PC-9 (cell line): ENCODE data around the gene VWA7. TPM values are rescaled to one million over a fixed set of nuclear protein-coding genes. Genes with fewer than 3 reads are reported as not detected.

ENCODE experiments used
- BruUV-seq: library from RNA; stranded (reverse); fragments of 400-500 nt; replicated peaks from 2 replicates; lab custom pipeline; 2021; lab: Mats Ljungman, UMichigan
- CTCF ChIA-PET: fragments of 300-600 bp; sonication (Branson Sonifier 250); formaldehyde crosslinking; loops from one replicate; lab custom pipeline; 2022; ENCODE audit warnings: antibody characterized with exemption; lab: Charles Lee
- POLR2A ChIA-PET: fragments of 300-600 bp; sonication (Branson Sonifier 250); formaldehyde crosslinking; loops from one replicate; lab custom pipeline; 2022; ENCODE audit warnings: antibody characterized with exemption; ENCODE audit not compliant: unreplicated experiment; lab: Charles Lee
- DNase-seq, 2 experiments: peaks; one replicate each; pipeline versions ENCODE4 v3.0.0 to v3.0.0-alpha.2; 2015 to 2022; ENCODE audit warnings: mixed read lengths in 1 of 2
- H2AFZ ChIP-seq: fragments of 200-600 bp; sonication (generic); 2 replicates; pipeline ENCODE4 v1.8.1; 2017; ENCODE audit warnings: antibody characterized with exemption
- H3F3A ChIP-seq: fragments of 200-600 bp; sonication (generic); 2 replicates; pipeline ENCODE4 v1.8.1; 2017; ENCODE audit warnings: antibody characterized with exemption, mild to moderate bottlenecking, low read depth; ENCODE audit not compliant: insufficient read depth
- H3K27ac ChIP-seq: fragments of 200-600 bp; sonication (generic); 2 replicates; pipeline ENCODE4 v1.6.1; 2016; ENCODE audit warnings: mixed run types
- H3K27me3 ChIP-seq: fragments of 200-600 bp; sonication (generic); 2 replicates; pipeline ENCODE4 v1.6.1; 2016; ENCODE audit warnings: low read depth, mixed run types; ENCODE audit not compliant: insufficient read depth
- H3K36me3 ChIP-seq: fragments of 200-600 bp; sonication (generic); 2 replicates; pipeline ENCODE4 v1.6.1; 2016; ENCODE audit warnings: low read depth, mixed run types
- H3K4me1 ChIP-seq: fragments of 200-600 bp; sonication (generic); replicated peaks from 2 replicates; pipeline ENCODE4 v1.6.1; 2016; ENCODE audit warnings: mixed run types; ENCODE audit not compliant: insufficient read depth
- H3K4me2 ChIP-seq: fragments of 200-600 bp; sonication (generic); 2 replicates; pipeline ENCODE4 v1.6.1; 2017; ENCODE audit warnings: mixed run types
- H3K4me3 ChIP-seq: fragments of 200-600 bp; sonication (generic); 2 replicates; pipeline ENCODE4 v1.6.1; 2016; ENCODE audit warnings: mixed run types
- H3K79me2 ChIP-seq: fragments of 200-600 bp; sonication (generic); 2 replicates; pipeline ENCODE4 v1.6.1; 2017; ENCODE audit warnings: low read depth, mixed run types
- H3K9me2 ChIP-seq: fragments of 200-600 bp; sonication (generic); 2 replicates; pipeline ENCODE4 v1.8.1; 2017; ENCODE audit warnings: mild to moderate bottlenecking; ENCODE audit not compliant: insufficient read depth
- H3K9me3 ChIP-seq: fragments of 200-600 bp; sonication (generic); 2 replicates; pipeline ENCODE4 v1.8.1; 2016; ENCODE audit warnings: low read depth; ENCODE audit not compliant: insufficient read depth
- H4K20me1 ChIP-seq: fragments of 200-600 bp; sonication (generic); 2 replicates; pipeline ENCODE4 v1.8.1; 2017; ENCODE audit not compliant: insufficient read depth
- EZH2 ChIP-seq: fragments of 200-600 bp; sonication (generic); IDR thresholded peaks from 2 replicates; pipeline ENCODE4 v1.8.0; 2017; ENCODE audit warnings: antibody characterized with exemption, low read depth
- intact Hi-C: fragments of 100-400 bp; cut with micrococcal nuclease; formaldehyde crosslinking; loops from one replicate; pipeline ENCODE4 v1.10.0; 2022; ENCODE audit not compliant: unreplicated experiment
- total RNA-seq: library from RNA; stranded (reverse); gene quantifications from 2 replicates; pipeline ENCODE4 v1.2.3, GENCODE V29; 2021
- TF ChIP-seq, protein P1 (sequence below): fragments of 200-600 bp; sonication (generic); conservative IDR thresholded peaks from 2 replicates; pipeline ENCODE4 v1.6.1; 2017; ENCODE audit warnings: mixed run types, antibody characterized with exemption, mild to moderate bottlenecking, moderate library complexity

VWA7 gene
- total RNA-seq, 1 experiment from 2014 or later = 6.0 TPM

DNA sequence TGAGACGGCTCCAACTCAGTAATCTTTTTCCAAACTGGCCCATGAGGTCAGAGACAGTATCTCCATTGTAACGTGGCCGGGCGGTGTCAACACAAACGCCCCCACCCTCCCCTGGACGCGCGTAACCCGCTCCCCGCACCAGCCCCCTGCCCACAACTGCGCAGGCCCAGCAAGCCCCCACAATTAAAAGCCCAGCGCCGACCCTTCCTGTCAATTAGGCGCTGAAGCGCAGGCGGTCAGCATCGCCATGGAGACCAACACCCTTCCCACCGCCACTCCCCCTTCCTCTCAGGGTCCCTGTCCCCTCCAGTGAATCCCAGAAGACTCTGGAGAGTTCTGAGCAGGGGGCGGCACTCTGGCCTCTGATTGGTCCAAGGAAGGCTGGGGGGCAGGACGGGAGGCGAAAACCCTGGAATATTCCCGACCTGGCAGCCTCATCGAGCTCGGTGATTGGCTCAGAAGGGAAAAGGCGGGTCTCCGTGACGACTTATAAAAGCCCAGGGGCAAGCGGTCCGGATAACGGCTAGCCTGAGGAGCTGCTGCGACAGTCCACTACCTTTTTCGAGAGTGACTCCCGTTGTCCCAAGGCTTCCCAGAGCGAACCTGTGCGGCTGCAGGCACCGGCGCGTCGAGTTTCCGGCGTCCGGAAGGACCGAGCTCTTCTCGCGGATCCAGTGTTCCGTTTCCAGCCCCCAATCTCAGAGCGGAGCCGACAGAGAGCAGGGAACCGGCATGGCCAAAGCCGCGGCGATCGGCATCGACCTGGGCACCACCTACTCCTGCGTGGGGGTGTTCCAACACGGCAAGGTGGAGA is 38.1 kb upstream of the VWA7 start, which contains the start of the genes HSPA1A and HSPA1L:
Gene HSPA1A (plus strand): TSS at position 519 of the 814 bp plus-strand sequence. CDS start 214 bp downstream, at position 733.
Gene HSPA1L (minus strand): TSS at position 259 of the 814 bp plus-strand sequence. CDS start 3,311 bp downstream, outside the sequence.
- Histone ChIP-seq H3K79me2 (peaks cover 49% of the 10 kb centered on the region), H3K27me3 (no peaks in the 10 kb centered on the region), H3K27ac (peak within 1 kb of the TSS; percentile 92), H3K4me2 (peak within 1 kb of the TSS; percentile 100), H2AFZ (peak within 1 kb of the TSS; percentile 97), H3K4me1 (peaks cover 22% of the 10 kb centered on the region), H3K36me3 (no peaks in the 10 kb centered on the region), H3F3A (peaks cover 47% of the 10 kb centered on the region), H3K4me3 (peak within 1 kb of the TSS; percentile 84), H3K9me2 (no peaks in the 10 kb centered on the region), H4K20me1 (peaks cover 19% of the 10 kb centered on the region), H3K9me3 (no peaks in the 10 kb centered on the region)
- intact Hi-C loops = loop anchor here (2.0 kb wide), 3 partner anchors 16 to 38 kb away; partner anchors contain the start of gene VWA7
- peak; percentile 94 to 97 for DNase-seq
- CTCF ChIA-PET = interaction anchor here (0.5 to 1.4 kb wide), 2 partner anchors 19 to 64 kb away, joined by 3 to 4 read pairs; partner anchors contain the start of genes SLC44A4 and VARS1
- BruUV-seq = TSS peak; percentile 94
- TF ChIP-seq, protein P1, sequence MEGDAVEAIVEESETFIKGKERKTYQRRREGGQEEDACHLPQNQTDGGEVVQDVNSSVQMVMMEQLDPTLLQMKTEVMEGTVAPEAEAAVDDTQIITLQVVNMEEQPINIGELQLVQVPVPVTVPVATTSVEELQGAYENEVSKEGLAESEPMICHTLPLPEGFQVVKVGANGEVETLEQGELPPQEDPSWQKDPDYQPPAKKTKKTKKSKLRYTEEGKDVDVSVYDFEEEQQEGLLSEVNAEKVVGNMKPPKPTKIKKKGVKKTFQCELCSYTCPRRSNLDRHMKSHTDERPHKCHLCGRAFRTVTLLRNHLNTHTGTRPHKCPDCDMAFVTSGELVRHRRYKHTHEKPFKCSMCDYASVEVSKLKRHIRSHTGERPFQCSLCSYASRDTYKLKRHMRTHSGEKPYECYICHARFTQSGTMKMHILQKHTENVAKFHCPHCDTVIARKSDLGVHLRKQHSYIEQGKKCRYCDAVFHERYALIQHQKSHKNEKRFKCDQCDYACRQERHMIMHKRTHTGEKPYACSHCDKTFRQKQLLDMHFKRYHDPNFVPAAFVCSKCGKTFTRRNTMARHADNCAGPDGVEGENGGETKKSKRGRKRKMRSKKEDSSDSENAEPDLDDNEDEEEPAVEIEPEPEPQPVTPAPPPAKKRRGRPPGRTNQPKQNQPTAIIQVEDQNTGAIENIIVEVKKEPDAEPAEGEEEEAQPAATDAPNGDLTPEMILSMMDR = no peak
- no peak for TF ChIP-seq EZH2
- POLR2A ChIA-PET = interaction anchor here (0.6 to 1.9 kb wide), 12 partner anchors 8 to 1157 kb away, joined by 3 to 42 read pairs (median 5); partner anchors contain the start of genes HSPA1B, LSM2, NEU1 and VARS1

DNA sequence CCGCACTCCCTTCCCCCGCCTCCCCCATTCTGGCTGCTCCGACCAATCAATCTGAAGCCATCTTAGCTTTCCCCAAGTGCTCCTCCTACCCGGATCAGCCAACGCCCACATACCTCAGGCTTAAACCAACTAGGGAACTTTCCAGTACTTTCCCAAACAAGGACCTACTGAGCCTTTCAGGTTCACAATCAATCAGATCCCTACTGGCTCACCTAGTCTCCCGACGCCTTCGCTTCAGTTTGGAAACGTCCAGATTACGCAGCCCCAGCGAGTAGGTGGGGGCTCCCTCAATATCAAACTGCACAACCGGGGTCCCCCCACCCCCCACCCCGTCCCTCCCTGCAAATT is 37.5 kb upstream of the VWA7 start:
- peak overlapping the region; percentile 92 for H3K27ac ChIP-seq
- no TSS peak for BruUV-seq
- H3K4me2 ChIP-seq = peak overlapping the region; percentile 97
- H3K27me3 ChIP-seq = no peaks in the 10 kb centered on the region
- no peaks in the 10 kb centered on the region for H3K36me3 ChIP-seq
- H3K4me3 ChIP-seq = peak overlapping the region; percentile 84
- ChIA-PET CTCF (interaction anchor here (0.5 to 1.4 kb wide), 2 partner anchors 19 to 64 kb away, joined by 3 to 4 read pairs; partner anchors contain the start of genes SLC44A4 and VARS1), POLR2A (interaction anchor here (0.5 to 1.9 kb wide), 19 partner anchors 8 to 1157 kb away, joined by 3 to 42 read pairs (median 4); partner anchors contain the start of genes HSPA1B, LSM2, NEU1 and VARS1)
- TF ChIP-seq EZH2 = no peak
- TF ChIP-seq, protein P1 = no peak
- H3K79me2 ChIP-seq = peaks cover 44% of the 10 kb centered on the region
- intact Hi-C loops = loop anchor here (2.0 kb wide), 3 partner anchors 16 to 38 kb away; partner anchors contain the start of gene VWA7
- H3K9me2 ChIP-seq = no peaks in the 10 kb centered on the region
- peaks cover 19% of the 10 kb centered on the region for H4K20me1 ChIP-seq
- H3K9me3 ChIP-seq = no peaks in the 10 kb centered on the region
- H3F3A ChIP-seq = peaks cover 41% of the 10 kb centered on the region
- peak overlapping the region; percentile 70; the same call in 1 of the 2 replicates for H2AFZ ChIP-seq
- peaks cover 16% of the 10 kb centered on the region for H3K4me1 ChIP-seq
- peak; percentile 94 to 97 for DNase-seq

DNA sequence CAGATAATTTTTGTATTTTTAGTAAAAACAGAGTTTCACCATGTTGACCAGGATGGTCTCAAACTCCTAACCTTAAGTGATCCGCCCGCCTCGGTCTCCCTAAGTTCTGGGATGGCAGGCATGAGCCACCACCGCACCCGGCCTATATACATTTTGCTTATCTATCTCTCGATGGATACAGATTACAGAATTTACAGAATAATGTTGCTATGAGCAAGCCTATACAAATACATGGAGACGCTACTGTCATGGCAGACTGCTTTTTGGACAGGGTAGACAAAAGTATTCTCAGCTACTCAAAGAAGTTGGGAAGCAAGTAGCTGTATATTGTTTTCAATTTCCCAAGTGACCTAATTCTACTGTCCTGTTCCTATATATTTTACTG is 36.3 kb upstream of the VWA7 start:
- POLR2A ChIA-PET = interaction anchor here (0.6 to 1.9 kb wide), 8 partner anchors 9 to 382 kb away, joined by 3 to 42 read pairs (median 5); partner anchors contain the start of genes CFB, DXO, HSPA1B and VARS1
- peak overlapping the region; percentile 92 for H3K27ac ChIP-seq
- peak overlapping the region; percentile 100 for H3K4me2 ChIP-seq
- H3K79me2 ChIP-seq = peaks cover 32% of the 10 kb centered on the region
- peaks cover 10% of the 10 kb centered on the region for H3K4me1 ChIP-seq
- intact Hi-C loops = no loop called here
- H3K9me3 ChIP-seq = no peaks in the 10 kb centered on the region
- CTCF ChIA-PET = interaction anchor here (1.4 kb wide), 1 partner anchor 18 kb away, joined by 4 read pairs; the partner anchor contains the start of gene VARS1
- no peaks in the 10 kb centered on the region for H3K36me3 ChIP-seq
- TF ChIP-seq EZH2 = no peak
- TF ChIP-seq, protein P1 = no peak
- no peak for DNase-seq
- no peaks in the 10 kb centered on the region for H3K27me3 ChIP-seq
- peak overlapping the region; percentile 70 for H3K4me3 ChIP-seq
- peaks cover 12% of the 10 kb centered on the region for H4K20me1 ChIP-seq
- H3K9me2 ChIP-seq = no peaks in the 10 kb centered on the region
- BruUV-seq = no TSS peak
- H3F3A ChIP-seq = peaks cover 29% of the 10 kb centered on the region
- peak overlapping the region; percentile 97 for H2AFZ ChIP-seq
